Measurements from ENCODE around the gene MRPS23. TPM values are rescaled to one million over a fixed set of nuclear protein-coding genes. Genes with fewer than 3 reads are reported as not detected.

The MRPS23 gene
- total and polyA plus RNA-seq, 2 of the 13 experiments (the other 11 are each of a cell fraction or from before 2014, with no cell fraction given): 63.2 to 181 TPM

GRCh38 chr17:57868007-57868909 lies 18.4 kb upstream of the MRPS23 start (continued):
- TF ChIP-seq ZNF510 (CRISPR knock-in tag; IDR thresholded peaks at IDR 0.05; ENCODE audit: low read depth) (no peak), ZNF550 (CRISPR knock-in tag; IDR thresholded peaks at IDR 0.05; ENCODE audit: borderline replicate concordance) (no peak), MBD4 (IDR thresholded peaks at IDR 0.05; ENCODE audit: borderline replicate concordance, low read length) (no peak), LRRFIP1 (CRISPR knock-in tag; conservative IDR thresholded peaks at IDR 0.05) (no peak), SNAPC5 (CRISPR knock-in tag; IDR thresholded peaks at IDR 0.05; ENCODE audit: borderline replicate concordance) (no peak), CENPT (CRISPR knock-in tag; IDR thresholded peaks at IDR 0.05; ENCODE audit: low read depth) (no peak), ESRRA (CRISPR knock-in tag; IDR thresholded peaks at IDR 0.05; ENCODE audit: low read depth) (no peak), AHR (CRISPR knock-in tag; IDR thresholded peaks at IDR 0.05) (no peak), ZBTB49 (CRISPR knock-in tag; IDR thresholded peaks at IDR 0.05; ENCODE audit: borderline replicate concordance) (no peak), ZNF619 (CRISPR knock-in tag; IDR thresholded peaks at IDR 0.05) (peak; percentile 22; the same call in 1 of the 2 replicates), ZNF446 (CRISPR knock-in tag; IDR thresholded peaks at IDR 0.05) (no peak), ZMYM2 (CRISPR knock-in tag; IDR thresholded peaks at IDR 0.05) (no peak), ZNF577 (CRISPR knock-in tag; IDR thresholded peaks at IDR 0.05; ENCODE audit: borderline replicate concordance, low read depth) (no peak), ZSCAN30 (CRISPR knock-in tag; IDR thresholded peaks at IDR 0.05) (no peak), ZNF296 (CRISPR knock-in tag; conservative IDR thresholded peaks at IDR 0.05) (0 out of 2 replicates have a peak, but pooled peaks have one; percentile 31), ZNF792 (CRISPR knock-in tag; IDR thresholded peaks at IDR 0.05) (no peak), RARA (CRISPR knock-in tag; IDR thresholded peaks at IDR 0.05) (no peak), PBX3 (CRISPR knock-in tag; IDR thresholded peaks at IDR 0.05; ENCODE audit: borderline replicate concordance) (no peak)
- TF ChIP-seq, protein P1, sequence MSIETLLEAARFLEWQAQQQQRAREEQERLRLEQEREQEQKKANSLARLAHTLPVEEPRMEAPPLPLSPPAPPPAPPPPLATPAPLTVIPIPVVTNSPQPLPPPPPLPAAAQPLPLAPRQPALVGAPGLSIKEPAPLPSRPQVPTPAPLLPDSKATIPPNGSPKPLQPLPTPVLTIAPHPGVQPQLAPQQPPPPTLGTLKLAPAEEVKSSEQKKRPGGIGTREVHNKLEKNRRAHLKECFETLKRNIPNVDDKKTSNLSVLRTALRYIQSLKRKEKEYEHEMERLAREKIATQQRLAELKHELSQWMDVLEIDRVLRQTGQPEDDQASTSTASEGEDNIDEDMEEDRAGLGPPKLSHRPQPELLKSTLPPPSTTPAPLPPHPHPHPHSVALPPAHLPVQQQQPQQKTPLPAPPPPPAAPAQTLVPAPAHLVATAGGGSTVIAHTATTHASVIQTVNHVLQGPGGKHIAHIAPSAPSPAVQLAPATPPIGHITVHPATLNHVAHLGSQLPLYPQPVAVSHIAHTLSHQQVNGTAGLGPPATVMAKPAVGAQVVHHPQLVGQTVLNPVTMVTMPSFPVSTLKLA (IDR thresholded peaks at IDR 0.05): 0 out of 2 replicates have a peak, but pooled peaks have one; percentile 15

Measured in HepG2 (cell line).